GM23338 (cell line): Measurements from ENCODE around the gene ZNF174. TPM values are rescaled to one million over a fixed set of nuclear protein-coding genes. Genes with fewer than 3 reads are reported as not detected.

Source experiments
- ATAC-seq: fragments of 200-7000 bp; cut with Tn5 transposase; 3 replicates; pipeline ENCODE4 v1.9.1; 2020
- DNase-seq: peaks from one replicate; pipeline ENCODE4 v3.0.0-alpha.2; 2015; ENCODE audit warnings: low spot score
- H2AFZ ChIP-seq: fragments of 200-600 bp; sonication (generic); 2 replicates; pipeline ENCODE4 v1.8.0; 2016; ENCODE audit warnings: antibody characterized with exemption, mild to moderate bottlenecking, moderate library complexity
- H3F3A ChIP-seq: fragments of 200-600 bp; sonication (generic); replicated peaks from 2 replicates; pipeline ENCODE4 v1.8.0; 2017; ENCODE audit warnings: antibody characterized with exemption, mixed run types, low read depth
- H3K27ac ChIP-seq: fragments of 200-600 bp; sonication (generic); 2 replicates; pipeline ENCODE4 v1.6.1; 2016; ENCODE audit warnings: low read depth
- H3K27me3 ChIP-seq: fragments of 200-600 bp; sonication (generic); 2 replicates; pipeline ENCODE4 v1.8.0; 2016; ENCODE audit warnings: mild to moderate bottlenecking, mixed run types, moderate library complexity; ENCODE audit not compliant: insufficient read depth
- H3K36me3 ChIP-seq: fragments of 200-600 bp; sonication (generic); 2 replicates; pipeline ENCODE4 v1.8.0; 2016; ENCODE audit warnings: mild to moderate bottlenecking; ENCODE audit not compliant: insufficient read depth
- H3K4me1 ChIP-seq: fragments of 200-600 bp; sonication (generic); 2 replicates; pipeline ENCODE4 v1.8.0; 2016; ENCODE audit warnings: mild to moderate bottlenecking, moderate library complexity; ENCODE audit not compliant: insufficient read depth
- H3K4me2 ChIP-seq: fragments of 200-600 bp; sonication (generic); 2 replicates; pipeline ENCODE4 v1.7.1; 2017; ENCODE audit warnings: mixed run types
- H3K4me3 ChIP-seq: fragments of 200-600 bp; sonication (generic); 2 replicates; pipeline ENCODE4 v1.6.1; 2016; ENCODE audit warnings: mixed run types
- H3K79me2 ChIP-seq: fragments of 200-600 bp; sonication (generic); replicated peaks from 2 replicates; pipeline ENCODE4 v1.8.0; 2017; ENCODE audit warnings: mild to moderate bottlenecking; ENCODE audit not compliant: insufficient read depth
- H3K9me2 ChIP-seq: fragments of 200-600 bp; sonication (generic); 2 replicates; pipeline ENCODE4 v1.8.0; 2017; ENCODE audit not compliant: insufficient read depth
- H4K20me1 ChIP-seq: fragments of 200-600 bp; sonication (generic); replicated peaks from 2 replicates; pipeline ENCODE4 v1.8.0; 2017; ENCODE audit warnings: mild to moderate bottlenecking; ENCODE audit not compliant: insufficient read depth
- H3K27ac Mint-ChIP-seq: 2 replicates; pipeline ENCODE4 v1.8.0; 2020; ENCODE audit warnings: inconsistent platforms, mild to moderate bottlenecking, moderate library complexity, mixed read lengths
- H3K27me3 Mint-ChIP-seq: 3 replicates; pipeline ENCODE4 v1.8.0; 2022; ENCODE audit warnings: low read depth, mild to moderate bottlenecking, moderate library complexity, mixed read lengths, inconsistent platforms; ENCODE audit not compliant: insufficient read depth, poor library complexity
- H3K36me3 Mint-ChIP-seq: 3 replicates; pipeline ENCODE4 v1.8.0; 2021; ENCODE audit warnings: low read depth, mild to moderate bottlenecking, inconsistent platforms, moderate library complexity, mixed read lengths
- H3K4me1 Mint-ChIP-seq: 3 replicates; pipeline ENCODE4 v1.8.0; 2020; ENCODE audit warnings: mild to moderate bottlenecking, inconsistent platforms, mixed read lengths
- H3K4me3 Mint-ChIP-seq: 3 replicates; pipeline ENCODE4 v1.8.0; 2021; ENCODE audit warnings: moderate library complexity, mild to moderate bottlenecking, inconsistent platforms, mixed read lengths
- H3K9me3 Mint-ChIP-seq: 3 replicates; pipeline ENCODE4 v1.8.0; 2020; ENCODE audit warnings: moderate library complexity, mild to moderate bottlenecking, inconsistent platforms, mixed read lengths
- CREB1 ChIP-seq: fragments of 250-450 bp; sonication (Bioruptor Pico); IDR thresholded peaks from 2 replicates; pipeline ENCODE4 v1.5.0; 2020; ENCODE audit warnings: low read depth, mild to moderate bottlenecking, moderate library complexity
- EZH2phosphoT487 ChIP-seq: fragments of 200-600 bp; sonication (generic); IDR thresholded peaks from one replicate; pipeline ENCODE4 v1.8.1; 2018; ENCODE audit warnings: antibody characterized with exemption; ENCODE audit not compliant: unreplicated experiment
- JUNB ChIP-seq: IDR thresholded peaks from one replicate; pipeline ENCODE4 v1.6.1; 2016; ENCODE audit warnings: antibody characterized with exemption; ENCODE audit not compliant: unreplicated experiment
- NANOG ChIP-seq: IDR thresholded peaks from 2 replicates; pipeline ENCODE4 v1.6.1; 2016; ENCODE audit warnings: antibody characterized with exemption, borderline replicate concordance
- POLR2AphosphoS5 ChIP-seq: IDR thresholded peaks from 2 replicates; pipeline ENCODE4 v1.6.1; 2016; ENCODE audit warnings: antibody characterized with exemption, low read depth
- STAT1 ChIP-seq: IDR thresholded peaks from one replicate; pipeline ENCODE4 v1.6.1; 2016; ENCODE audit warnings: antibody characterized with exemption; ENCODE audit not compliant: unreplicated experiment
- ZNF114 ChIP-seq: fragments of 250-450 bp; sonication (Bioruptor Pico); IDR thresholded peaks from 2 replicates; pipeline ENCODE4 v1.5.0; 2020; ENCODE audit warnings: mild to moderate bottlenecking, moderate library complexity
- polyA plus RNA-seq: library from polyadenylated mRNA; unstranded; fragments of >200 nt; fragmentation: Nextera tagmentation; extraction: Ambion mirVana; gene quantifications from 2 replicates; pipeline ENCODE4 v1.2.1, GENCODE V29; 2016
- total RNA-seq: library from RNA; depleted of rRNA; stranded (reverse); fragments of >200 nt; shearing (Covaris generic); gene quantifications from 2 replicates; pipeline ENCODE4 v1.2.3, GENCODE V29; 2014
- TF ChIP-seq, protein P1 (sequence below), 2 experiments: fragments of 200-600 bp in 1 of 2; sonication (generic) in 1 of 2; conservative IDR thresholded peaks; 2 replicates each; pipeline versions ENCODE4 v1.5.1 to v1.6.1; 2016 to 2017; ENCODE audit warnings: antibody characterized with exemption in 2 of 2, low read depth in 2 of 2, mild to moderate bottlenecking in 2 of 2, moderate library complexity in 1 of 2
- TF ChIP-seq, protein P2 (sequence below): fragments of 250-450 bp; sonication (Bioruptor Pico); IDR thresholded peaks from 2 replicates; pipeline ENCODE4 v1.5.0; 2020; ENCODE audit warnings: mild to moderate bottlenecking, moderate library complexity
- TF ChIP-seq, protein P3 (sequence below): IDR thresholded peaks from 2 replicates; pipeline ENCODE4 v1.6.1; 2016; ENCODE audit warnings: antibody characterized with exemption

Gene ZNF174
- total and polyA plus RNA-seq, 2 experiments from 2014 or later = 9.0 to 13.2 TPM

DNA sequence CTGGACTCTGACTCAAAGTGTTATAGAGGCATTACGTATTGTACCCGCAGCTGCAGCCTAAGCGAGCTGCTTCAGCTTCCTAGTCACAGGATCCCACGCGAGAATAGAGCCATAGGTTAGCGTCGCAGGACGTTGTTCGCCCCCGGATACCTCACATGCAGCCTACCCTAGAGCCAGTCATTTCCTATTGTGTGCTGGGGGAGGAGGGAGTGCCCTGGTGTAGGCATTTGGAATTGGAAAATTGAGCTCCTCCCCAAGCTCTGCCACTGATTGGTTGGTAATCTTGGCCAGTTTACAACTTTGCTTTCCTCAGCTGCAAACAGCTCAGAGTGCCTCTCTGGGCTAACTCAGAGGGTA lies 43.0 kb downstream of the ZNF174 start:
- peaks cover 10% of the 10 kb centered on the region for H3K27me3 Mint-ChIP-seq
- peak overlapping the region; percentile 0; the same call in 1 of the 2 replicates for H2AFZ ChIP-seq
- peaks cover 45% of the 10 kb centered on the region for H3K36me3 Mint-ChIP-seq
- H3K4me3 Mint-ChIP-seq = peak overlapping the region; percentile 93
- H3K36me3 ChIP-seq = no peaks in the 10 kb centered on the region; the same call in 1 of the 2 replicates
- no peaks in the 10 kb centered on the region for H3K27me3 ChIP-seq
- peaks cover 41% of the 10 kb centered on the region for H3K79me2 ChIP-seq
- H3K4me1 Mint-ChIP-seq = no peaks in the 10 kb centered on the region
- H3K9me3 Mint-ChIP-seq = peaks cover 26% of the 10 kb centered on the region
- peak overlapping the region; percentile 51 for H3K4me3 ChIP-seq
- TF ChIP-seq, protein P1, sequence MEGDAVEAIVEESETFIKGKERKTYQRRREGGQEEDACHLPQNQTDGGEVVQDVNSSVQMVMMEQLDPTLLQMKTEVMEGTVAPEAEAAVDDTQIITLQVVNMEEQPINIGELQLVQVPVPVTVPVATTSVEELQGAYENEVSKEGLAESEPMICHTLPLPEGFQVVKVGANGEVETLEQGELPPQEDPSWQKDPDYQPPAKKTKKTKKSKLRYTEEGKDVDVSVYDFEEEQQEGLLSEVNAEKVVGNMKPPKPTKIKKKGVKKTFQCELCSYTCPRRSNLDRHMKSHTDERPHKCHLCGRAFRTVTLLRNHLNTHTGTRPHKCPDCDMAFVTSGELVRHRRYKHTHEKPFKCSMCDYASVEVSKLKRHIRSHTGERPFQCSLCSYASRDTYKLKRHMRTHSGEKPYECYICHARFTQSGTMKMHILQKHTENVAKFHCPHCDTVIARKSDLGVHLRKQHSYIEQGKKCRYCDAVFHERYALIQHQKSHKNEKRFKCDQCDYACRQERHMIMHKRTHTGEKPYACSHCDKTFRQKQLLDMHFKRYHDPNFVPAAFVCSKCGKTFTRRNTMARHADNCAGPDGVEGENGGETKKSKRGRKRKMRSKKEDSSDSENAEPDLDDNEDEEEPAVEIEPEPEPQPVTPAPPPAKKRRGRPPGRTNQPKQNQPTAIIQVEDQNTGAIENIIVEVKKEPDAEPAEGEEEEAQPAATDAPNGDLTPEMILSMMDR (conservative IDR thresholded peaks at IDR 0.05; ENCODE audit: low read depth in 2 of 2) = 0 out of 4 replicates have a peak, but pooled peaks of 1 of the 2 experiments have one; percentile 9
- TF ChIP-seq EZH2phosphoT487 = no peak
- TF ChIP-seq JUNB = no peak
- TF ChIP-seq CREB1 (CRISPR knock-in tag) = no peak
- H3K4me2 ChIP-seq = peak overlapping the region; percentile 72
- DNase-seq (peak; percentile 62), ATAC-seq (peak; percentile 82)
- H3K9me2 ChIP-seq = no peaks in the 10 kb centered on the region
- H3K27ac Mint-ChIP-seq = peak overlapping the region; percentile 86
- H4K20me1 ChIP-seq = no peaks in the 10 kb centered on the region
- H3K27ac ChIP-seq = peak overlapping the region; percentile 30; the same call in 1 of the 2 replicates
- no peaks in the 10 kb centered on the region for H3F3A ChIP-seq
- H3K4me1 ChIP-seq = no peaks in the 10 kb centered on the region; the same call in 1 of the 2 replicates

DNA sequence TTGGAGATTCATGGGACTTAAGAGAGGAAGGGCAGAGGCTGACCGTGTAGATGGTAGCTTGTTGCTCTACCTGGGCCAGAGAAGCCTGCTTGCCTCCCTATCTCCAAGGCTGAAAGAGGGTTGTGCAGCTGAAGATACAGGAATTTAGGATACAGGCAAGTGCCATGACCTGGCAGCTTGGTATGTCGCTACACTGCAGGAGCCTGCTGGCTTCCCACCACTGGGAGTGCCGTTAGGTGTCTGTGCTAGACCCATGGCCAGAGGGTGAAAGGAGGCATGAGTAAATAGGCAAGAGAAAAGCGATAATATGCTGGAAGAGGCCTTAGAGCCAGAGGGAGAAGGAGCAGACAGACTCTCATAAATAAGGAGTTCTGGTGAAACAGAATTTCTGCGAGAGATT lies 53.1 kb downstream of the ZNF174 start:
- Mint-ChIP-seq H3K9me3 (peaks cover 4% of the 10 kb centered on the region; the same call in 2 of the 3 replicates), H3K4me1 (peaks cover 5% of the 10 kb centered on the region), H3K27me3 (peaks cover 14% of the 10 kb centered on the region), H3K4me3 (no peak overlapping the region), H3K27ac (no peak overlapping the region), H3K36me3 (peaks cover 20% of the 10 kb centered on the region)
- Histone ChIP-seq H3K27ac (no peak overlapping the region), H3K4me2 (no peak overlapping the region), H3F3A (peaks cover 11% of the 10 kb centered on the region), H3K9me2 (no peaks in the 10 kb centered on the region), H3K79me2 (peaks cover 6% of the 10 kb centered on the region), H3K36me3 (no peaks in the 10 kb centered on the region), H3K4me1 (peaks cover 8% of the 10 kb centered on the region), H2AFZ (no peak overlapping the region), H3K27me3 (no peaks in the 10 kb centered on the region), H3K4me3 (no peak overlapping the region), H4K20me1 (peaks cover 3% of the 10 kb centered on the region; the same call in 1 of the 2 replicates)
- ATAC-seq (peak; percentile 5; the same call in 2 of the 3 replicates), DNase-seq (peak; percentile 55)
- TF ChIP-seq POLR2AphosphoS5 = no peak
- no peak for TF ChIP-seq EZH2phosphoT487
- TF ChIP-seq STAT1 = no peak
- TF ChIP-seq, protein P1 (conservative IDR thresholded peaks at IDR 0.05; ENCODE audit: low read depth in 2 of 2) = no peak
- TF ChIP-seq JUNB = no peak
- TF ChIP-seq, protein P2, sequence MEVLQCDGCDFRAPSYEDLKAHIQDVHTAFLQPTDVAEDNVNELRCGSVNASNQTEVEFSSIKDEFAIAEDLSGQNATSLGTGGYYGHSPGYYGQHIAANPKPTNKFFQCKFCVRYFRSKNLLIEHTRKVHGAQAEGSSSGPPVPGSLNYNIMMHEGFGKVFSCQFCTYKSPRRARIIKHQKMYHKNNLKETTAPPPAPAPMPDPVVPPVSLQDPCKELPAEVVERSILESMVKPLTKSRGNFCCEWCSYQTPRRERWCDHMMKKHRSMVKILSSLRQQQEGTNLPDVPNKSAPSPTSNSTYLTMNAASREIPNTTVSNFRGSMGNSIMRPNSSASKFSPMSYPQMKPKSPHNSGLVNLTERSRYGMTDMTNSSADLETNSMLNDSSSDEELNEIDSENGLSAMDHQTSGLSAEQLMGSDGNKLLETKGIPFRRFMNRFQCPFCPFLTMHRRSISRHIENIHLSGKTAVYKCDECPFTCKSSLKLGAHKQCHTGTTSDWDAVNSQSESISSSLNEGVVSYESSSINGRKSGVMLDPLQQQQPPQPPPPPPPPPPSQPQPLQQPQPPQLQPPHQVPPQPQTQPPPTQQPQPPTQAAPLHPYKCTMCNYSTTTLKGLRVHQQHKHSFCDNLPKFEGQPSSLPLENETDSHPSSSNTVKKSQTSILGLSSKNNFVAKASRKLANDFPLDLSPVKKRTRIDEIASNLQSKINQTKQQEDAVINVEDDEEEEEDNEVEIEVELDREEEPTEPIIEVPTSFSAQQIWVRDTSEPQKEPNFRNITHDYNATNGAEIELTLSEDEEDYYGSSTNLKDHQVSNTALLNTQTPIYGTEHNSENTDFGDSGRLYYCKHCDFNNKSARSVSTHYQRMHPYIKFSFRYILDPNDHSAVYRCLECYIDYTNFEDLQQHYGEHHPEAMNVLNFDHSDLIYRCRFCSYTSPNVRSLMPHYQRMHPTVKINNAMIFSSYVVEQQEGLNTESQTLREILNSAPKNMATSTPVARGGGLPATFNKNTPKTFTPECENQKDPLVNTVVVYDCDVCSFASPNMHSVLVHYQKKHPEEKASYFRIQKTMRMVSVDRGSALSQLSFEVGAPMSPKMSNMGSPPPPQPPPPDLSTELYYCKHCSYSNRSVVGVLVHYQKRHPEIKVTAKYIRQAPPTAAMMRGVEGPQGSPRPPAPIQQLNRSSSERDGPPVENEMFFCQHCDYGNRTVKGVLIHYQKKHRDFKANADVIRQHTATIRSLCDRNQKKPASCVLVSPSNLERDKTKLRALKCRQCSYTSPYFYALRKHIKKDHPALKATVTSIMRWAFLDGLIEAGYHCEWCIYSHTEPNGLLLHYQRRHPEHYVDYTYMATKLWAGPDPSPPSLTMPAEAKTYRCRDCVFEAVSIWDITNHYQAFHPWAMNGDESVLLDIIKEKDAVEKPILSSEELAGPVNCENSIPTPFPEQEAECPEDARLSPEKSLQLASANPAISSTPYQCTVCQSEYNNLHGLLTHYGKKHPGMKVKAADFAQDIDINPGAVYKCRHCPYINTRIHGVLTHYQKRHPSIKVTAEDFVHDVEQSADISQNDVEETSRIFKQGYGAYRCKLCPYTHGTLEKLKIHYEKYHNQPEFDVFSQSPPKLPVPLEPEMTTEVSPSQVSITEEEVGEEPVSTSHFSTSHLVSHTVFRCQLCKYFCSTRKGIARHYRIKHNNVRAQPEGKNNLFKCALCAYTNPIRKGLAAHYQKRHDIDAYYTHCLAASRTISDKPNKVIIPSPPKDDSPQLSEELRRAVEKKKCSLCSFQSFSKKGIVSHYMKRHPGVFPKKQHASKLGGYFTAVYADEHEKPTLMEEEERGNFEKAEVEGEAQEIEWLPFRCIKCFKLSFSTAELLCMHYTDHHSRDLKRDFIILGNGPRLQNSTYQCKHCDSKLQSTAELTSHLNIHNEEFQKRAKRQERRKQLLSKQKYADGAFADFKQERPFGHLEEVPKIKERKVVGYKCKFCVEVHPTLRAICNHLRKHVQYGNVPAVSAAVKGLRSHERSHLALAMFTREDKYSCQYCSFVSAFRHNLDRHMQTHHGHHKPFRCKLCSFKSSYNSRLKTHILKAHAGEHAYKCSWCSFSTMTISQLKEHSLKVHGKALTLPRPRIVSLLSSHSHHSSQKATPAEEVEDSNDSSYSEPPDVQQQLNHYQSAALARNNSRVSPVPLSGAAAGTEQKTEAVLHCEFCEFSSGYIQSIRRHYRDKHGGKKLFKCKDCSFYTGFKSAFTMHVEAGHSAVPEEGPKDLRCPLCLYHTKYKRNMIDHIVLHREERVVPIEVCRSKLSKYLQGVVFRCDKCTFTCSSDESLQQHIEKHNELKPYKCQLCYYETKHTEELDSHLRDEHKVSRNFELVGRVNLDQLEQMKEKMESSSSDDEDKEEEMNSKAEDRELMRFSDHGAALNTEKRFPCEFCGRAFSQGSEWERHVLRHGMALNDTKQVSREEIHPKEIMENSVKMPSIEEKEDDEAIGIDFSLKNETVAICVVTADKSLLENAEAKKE (CRISPR knock-in tag) = no peak
- TF ChIP-seq, protein P3, sequence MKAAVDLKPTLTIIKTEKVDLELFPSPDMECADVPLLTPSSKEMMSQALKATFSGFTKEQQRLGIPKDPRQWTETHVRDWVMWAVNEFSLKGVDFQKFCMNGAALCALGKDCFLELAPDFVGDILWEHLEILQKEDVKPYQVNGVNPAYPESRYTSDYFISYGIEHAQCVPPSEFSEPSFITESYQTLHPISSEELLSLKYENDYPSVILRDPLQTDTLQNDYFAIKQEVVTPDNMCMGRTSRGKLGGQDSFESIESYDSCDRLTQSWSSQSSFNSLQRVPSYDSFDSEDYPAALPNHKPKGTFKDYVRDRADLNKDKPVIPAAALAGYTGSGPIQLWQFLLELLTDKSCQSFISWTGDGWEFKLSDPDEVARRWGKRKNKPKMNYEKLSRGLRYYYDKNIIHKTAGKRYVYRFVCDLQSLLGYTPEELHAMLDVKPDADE = no peak
- TF ChIP-seq CREB1 (CRISPR knock-in tag) = no peak
- no peak for TF ChIP-seq NANOG
- no peak for TF ChIP-seq ZNF114 (CRISPR knock-in tag)
